Measurements from ENCODE around the gene CEP120.
A peak's percentile ranks its signal among the peaks of the same experiment; 100 is the strongest.
"Not testable (repeated sequence)": the region's sequence is repeated elsewhere in the genome, so short reads cannot be mapped to it uniquely, and the experiment has no call there.

The CEP120 gene

GRCh38 chr5:123438244-123438643 is 15.0 kb upstream of the CEP120 start:
- DNase-seq: no peak

DNA sequence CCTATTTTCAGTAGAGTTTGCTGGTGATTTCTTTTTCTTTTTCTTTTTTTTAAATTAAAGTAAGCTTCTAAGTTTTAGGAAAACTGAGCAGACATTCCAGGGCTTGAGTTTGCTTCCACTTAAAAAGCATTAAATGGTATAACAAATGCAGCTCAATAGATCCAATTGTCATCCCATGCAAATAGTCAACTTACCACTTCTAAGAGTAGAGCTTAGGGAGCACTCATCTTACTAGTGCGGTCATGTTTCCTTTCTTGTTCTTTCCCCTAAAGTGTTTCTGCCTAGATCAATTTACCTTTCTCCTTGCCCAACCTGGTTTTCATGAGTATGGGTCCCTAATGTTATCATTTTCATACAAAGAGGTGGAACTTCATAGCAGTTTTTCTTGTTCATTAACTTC is 13.0 kb upstream of the CEP120 start:
- no peak for DNase-seq

DNA sequence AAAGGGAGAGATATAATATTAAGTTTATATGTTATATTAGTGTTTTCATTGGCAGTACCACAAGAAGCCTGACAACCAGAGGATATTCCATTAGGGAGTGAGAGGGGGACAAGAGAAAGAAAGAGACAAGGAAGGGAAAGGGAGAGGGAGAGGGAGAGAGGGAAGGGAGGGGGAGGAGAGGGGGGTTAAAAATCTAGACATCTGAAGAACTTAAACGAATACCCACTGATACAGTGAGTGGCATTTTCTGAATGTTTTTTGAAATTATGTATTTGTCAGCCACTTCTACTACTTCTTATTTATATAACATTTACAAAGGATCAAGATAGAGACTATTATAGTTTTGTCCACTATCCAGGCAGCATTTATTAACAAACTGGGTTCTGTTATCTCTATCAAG is 11.6 kb upstream of the CEP120 start:
- no peak for DNase-seq

- no peak for DNase-seq
These were observed 10.4 kb upstream of the CEP120 start for GRCh38 chr5:123433596-123433995.

DNA sequence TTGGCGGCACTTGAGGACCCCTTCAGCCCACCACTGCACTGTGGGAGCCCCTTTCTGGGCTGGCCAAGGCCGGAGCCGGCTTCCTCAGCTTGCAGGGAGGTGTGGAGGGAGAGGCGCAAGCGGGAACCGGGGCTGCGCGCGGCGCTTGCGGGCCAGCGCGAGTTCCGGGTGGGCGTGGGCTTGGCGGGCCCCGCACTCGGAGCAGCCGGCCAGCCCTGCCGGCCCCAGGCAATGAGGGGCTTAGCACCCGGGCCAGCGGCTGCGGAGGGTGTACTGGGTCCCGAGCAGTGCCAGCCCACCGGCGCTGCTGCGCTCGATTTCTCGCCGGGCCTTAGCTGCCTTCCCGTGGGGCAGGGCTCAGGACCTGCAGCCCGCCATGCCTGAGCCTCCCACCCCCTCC is 7.2 kb upstream of the CEP120 start:
- not testable (repeated sequence) for DNase-seq

GRCh38 chr5:123429993-123430392 is 6.8 kb upstream of the CEP120 start:
- DNase-seq: no peak

DNA sequence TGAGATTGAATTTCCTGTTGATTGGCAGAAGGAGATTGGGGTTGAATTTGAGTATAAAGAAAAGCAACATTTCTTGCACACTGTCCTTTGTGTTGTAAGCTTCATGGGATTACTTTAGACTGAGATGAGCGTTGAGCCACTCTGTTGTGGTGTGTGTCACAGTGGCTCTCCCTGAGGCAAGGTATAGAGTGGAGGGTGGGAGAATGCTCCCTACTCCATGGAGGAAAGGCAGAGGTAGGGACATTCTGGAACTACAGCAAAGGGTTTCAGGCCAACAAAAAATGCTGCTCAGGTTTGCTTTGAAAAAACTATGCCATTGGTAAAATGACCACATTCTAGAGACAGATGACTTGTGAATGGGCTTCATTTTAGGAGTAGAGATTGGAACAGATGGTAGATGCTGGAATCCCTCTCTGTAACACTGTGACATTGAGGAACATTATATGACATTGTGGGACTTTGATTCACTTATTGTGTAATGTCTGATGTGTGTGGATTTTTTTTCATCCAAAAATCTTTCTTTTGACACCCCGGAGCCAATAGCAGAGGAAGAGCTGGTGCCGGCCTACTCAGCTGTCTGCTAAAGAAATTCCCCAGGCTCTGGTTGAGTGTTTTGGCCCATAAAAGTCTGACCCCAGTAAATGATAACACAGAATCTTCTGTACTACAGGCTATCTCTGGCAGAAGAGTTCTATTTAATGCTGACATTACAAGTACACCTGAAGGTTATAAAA is 6.2 kb upstream of the CEP120 start:
- DNase-seq: no peak

DNA sequence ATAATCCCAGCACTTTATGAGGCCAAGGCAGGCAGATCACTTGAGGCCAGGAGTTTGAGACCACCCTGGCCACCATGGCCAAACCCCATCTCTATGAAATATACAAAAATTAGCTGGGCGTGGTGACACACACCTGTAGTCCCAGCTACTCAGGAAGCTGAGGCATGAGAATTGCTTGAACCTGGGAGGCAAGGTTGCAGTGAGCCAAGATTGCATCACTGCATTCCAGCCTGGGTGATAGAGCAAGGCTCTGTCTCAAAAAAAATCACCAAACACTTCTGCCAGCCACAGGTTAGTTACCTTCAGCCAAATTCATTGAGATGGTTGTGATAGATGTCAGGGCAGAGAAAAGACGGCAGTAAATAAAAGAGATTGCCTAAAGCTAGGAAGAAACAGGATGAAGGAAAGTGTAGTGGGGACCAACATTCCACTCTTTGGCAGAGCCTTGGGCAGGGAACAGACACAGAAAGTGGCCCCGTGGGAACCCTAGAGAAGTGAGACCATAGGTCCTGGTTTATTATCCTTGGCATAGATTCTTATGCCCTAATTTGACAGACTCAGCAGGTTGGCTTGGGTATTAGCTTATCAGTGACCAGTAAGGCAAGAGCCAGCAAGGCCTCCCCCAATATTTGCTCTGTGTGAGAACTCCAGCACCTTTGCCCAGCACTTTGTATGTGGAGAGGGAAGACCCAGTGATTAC is 5.5 kb upstream of the CEP120 start:
- DNase-seq: no peak

- DNase-seq: no peak
These were observed 4.1 kb upstream of the CEP120 start for GRCh38 chr5:123427281-123427680.

DNA sequence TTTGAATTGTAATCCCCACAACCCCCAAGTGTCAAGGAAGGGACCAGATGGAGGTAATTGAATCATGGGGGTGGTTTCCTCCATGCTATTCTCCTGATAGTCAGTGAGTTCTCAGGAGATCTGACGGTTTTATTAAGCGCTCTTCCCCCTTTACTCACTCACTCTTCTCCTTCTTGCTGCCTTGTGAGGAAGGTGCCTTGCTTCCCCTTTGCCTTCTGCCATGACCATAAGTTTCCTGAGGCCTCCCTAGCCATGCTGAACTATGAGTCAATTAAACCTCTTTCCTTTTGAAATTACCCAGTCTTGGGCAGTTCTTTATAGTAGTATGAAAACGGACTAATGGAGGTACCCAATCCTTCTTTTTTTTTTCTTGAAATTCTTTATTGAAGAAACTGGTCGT is 2.2 kb upstream of the CEP120 start:
- DNase-seq: no peak

DNA sequence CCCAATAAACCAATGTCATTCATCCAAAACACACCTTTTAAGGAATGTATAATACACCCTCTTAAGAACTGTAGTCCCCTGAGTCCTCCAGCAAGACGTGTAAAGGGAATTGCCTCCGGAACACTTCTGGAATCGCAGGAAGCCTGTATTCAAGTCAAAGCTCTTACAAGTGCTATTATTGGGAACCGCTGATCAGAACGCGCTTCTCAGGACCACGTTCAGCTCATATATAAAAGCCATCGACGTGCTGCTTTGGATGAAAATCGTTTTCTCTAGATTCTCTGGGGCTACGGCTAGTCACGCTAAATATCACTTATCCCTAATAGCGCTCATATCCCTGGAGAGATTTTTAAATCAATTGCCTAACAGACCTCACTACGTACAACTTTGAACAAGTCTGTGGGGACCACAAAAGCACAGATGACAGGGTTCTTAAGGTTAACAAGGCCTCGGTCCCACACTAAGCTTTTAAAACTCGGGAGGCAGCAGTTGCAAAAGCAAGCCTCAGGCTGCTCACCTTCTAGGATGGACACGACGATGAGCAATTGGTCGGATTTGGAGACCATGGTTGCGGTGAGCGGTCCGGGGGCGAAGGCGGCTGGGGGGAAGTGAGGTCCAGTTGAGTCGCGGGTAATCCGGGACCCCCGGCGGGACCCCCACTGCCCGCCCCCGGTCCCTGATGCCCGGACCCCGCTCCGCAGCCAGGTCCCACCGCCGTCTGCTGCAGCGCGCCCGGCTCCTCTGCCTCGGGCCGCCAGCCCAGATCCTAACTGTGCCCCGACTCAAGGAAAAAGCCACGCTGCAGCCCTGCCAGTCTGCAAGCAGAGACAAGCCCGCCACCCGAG is 548 bp downstream of the CEP120 start:
- peak; percentile 21 for DNase-seq

DNA sequence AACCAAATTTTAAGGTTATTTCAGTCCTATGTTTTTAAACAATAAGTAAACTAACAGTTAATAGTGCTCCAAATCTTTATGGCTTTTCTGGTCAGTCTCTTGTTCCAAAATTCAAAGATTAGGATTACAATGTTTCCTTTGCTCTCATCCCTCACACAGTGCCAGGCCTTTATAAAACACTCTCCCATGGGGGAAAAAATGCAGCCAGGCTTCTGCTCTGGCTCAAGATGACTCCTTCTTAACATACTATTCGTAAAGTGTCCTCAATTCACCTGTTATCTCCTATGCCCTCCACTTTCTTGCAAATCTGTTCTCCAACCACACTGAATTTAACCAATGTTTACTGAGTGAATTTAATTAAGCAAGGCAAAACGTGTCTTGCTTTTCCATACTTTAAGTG is 1.4 kb downstream of the CEP120 start:
- no peak for DNase-seq

DNA sequence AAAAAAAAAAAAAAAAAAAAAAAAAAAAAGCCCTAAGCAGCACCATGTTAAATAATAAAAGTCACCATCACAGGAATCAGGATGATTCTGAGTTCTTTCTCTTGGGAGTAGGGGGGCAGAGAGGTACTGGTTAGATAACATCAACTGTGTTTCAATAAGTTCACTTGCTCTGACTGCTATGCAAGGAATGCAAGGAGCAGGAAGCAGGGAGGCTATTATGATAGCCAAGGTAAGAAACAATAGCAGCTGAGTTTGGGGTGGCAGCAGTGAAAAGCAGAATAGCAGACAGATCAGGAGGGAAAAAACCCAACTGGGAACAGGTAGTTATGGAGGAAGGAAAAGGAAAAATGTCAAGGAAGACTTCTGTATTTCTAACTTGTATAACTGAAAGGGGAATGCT is 8.2 kb downstream of the CEP120 start:
- DNase-seq: no peak

GRCh38 chr5:123412206-123412605 is 11.0 kb downstream of the CEP120 start:
- DNase-seq: no peak

- DNase-seq: not testable (repeated sequence)
These were observed 21.2 kb downstream of the CEP120 start for GRCh38 chr5:123401999-123402398.

GRCh38 chr5:123401320-123401719 is 21.9 kb downstream of the CEP120 start:
- DNase-seq: no peak

DNA sequence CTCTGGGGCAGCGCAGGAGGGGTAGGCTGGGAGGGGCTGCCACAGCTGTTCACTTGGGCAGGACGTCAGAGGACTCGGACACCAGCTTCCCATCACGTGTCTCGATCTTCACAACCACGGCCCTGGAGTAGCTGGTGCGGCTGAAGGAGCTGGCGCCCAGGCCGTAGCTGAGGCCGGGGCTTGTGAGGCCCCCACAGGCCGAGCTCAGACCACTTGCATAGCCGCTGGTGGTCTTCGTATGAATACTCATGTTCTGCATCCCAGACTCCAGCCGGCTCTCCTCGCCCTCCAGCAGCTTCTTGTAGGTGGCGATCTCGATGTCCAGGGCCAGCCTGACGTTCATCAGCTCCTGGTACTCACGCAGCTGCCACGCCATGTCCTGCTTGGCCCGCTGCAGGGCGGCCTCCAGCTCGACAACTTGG is 22.3 kb downstream of the CEP120 start:
- DNase-seq: not testable (repeated sequence)

DNA sequence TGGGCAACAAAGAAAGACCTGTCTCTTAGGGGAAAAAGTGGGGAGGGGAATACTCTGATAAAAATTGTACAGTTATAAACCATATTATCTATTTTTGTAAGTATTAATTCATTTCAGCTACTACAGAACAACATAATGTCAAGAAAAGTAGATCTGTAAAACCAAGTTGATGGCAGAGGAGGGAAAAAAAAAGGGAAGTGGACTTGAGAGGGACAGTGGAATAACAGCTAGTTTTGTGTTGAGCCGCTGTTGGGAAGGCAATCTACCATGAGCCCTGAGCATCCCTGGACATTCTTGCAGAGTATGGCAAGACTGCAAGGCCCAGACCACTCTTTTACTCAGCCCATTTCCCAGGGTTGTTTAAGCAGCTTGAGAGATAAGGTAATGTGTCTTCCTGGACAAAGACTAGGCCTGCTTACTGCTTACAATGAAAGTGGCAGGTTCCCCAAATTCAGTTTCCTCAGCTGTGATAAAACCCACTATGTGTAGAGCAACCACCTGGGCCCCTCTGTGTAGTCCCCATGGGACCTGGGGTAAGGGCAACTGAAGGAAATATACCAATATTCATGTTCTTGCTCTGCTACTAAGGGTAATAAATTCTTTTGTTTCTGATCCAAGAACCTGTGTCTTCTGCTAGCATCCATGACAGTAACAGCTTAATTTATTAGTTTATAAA is 25.0 kb downstream of the CEP120 start:
- no peak for DNase-seq

- no peak for DNase-seq
These were observed 25.7 kb downstream of the CEP120 start for GRCh38 chr5:123397538-123397937.

DNA sequence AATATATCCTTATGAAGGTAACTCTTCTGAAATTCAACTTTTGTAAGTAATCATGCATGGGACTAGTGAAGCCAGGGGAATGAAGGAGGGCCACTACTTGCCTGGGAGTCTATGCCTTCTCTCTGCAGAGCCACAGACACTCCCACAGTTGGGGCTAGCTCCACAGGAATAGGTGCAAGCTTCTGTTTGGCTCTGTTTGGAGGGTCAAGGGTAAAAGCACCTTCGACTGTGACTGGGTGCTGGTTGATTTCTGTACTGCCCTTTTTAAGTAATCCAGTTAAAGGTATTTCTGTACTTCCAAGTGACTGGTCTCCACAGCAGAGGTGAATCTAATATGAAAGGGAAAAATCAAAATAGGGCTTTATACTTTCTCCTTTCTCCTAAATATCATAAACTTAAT is 32.2 kb downstream of the CEP120 start:
- DNase-seq: no peak

GRCh38 chr5:123389794-123390193 is 33.4 kb downstream of the CEP120 start:
- no peak for DNase-seq

- DNase-seq: no peak
These were observed 35.9 kb downstream of the CEP120 start for GRCh38 chr5:123387313-123387712.

- no peak for DNase-seq
These were observed 41.0 kb downstream of the CEP120 start for GRCh38 chr5:123382252-123382651.

Measured in NCI-H1092 treated with DMSO at 0.1 percent for 48 hours (cell line).